Suprapubic skin (tissue), 3 donors: Measurements from ENCODE around the gene NKX3-2.

Source experiments
- CTCF ChIP-seq, 2 donors: fragments of 200-600 bp in 1 of 2; fragments of 450-650 bp in 1 of 2; sonication (generic) in 1 of 2; IDR thresholded peaks; one replicate each; pipeline ENCODE4 v1.5.1; 2016 to 2019; ENCODE audit warnings: antibody characterized with exemption in 2 of 2, mild to moderate bottlenecking in 1 of 2, moderate library complexity in 1 of 2
- POLR2A ChIP-seq, 2 donors: fragments of 450-650 bp; IDR thresholded peaks; one replicate each; pipeline ENCODE4 v1.6.1; 2017; ENCODE audit warnings: antibody characterized with exemption in 2 of 2, mild to moderate bottlenecking in 2 of 2, moderate library complexity in 2 of 2

DNA sequence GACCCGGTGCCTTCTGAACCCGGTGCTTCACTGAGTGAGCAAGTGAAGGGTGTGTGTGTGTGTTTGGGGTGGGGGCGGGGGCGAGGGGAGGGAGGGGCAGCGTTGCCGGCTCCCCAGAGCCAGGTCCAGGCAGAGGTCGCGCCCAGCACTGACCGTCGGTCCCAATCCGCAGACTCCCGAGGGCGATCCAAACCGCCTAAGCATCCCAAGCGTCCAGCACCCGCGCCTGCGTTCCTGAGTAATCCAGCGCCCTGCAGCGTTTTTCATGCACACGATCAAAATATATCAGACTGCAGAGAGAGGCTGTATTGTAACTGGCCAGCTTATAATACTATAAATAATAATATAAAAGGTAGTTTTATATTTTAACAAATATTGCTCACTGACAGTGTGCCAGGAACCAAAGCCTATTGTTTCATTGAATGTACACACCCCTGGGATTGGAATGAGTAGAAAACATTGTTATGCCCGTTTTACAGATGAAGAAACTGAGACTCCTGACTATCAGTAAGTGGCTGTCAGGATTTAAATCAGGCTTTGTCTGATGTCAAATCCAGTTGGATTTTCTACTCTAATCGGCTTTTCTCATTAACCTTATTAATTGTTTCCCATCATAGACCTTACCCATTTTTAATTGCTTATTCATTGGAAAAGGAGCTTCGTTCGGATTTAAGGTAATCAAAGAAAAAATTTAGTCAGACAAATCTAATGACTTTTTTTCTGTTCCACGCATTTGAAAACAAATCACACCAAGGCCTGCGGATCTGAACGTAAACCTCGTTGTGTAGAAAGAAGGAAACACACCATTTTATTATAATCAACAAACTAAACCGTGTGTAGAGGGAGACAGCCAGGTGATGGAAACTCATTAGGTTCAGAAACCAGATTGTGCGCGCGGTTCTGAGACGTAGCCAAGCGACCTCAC lies 4.0 kb upstream of the NKX3-2 start:
- TF ChIP-seq POLR2A (IDR thresholded peaks at IDR 0.05) (no peak), CTCF (IDR thresholded peaks at IDR 0.05) (no peak)
